ENCODE results near the gene APOA1.

DNA sequence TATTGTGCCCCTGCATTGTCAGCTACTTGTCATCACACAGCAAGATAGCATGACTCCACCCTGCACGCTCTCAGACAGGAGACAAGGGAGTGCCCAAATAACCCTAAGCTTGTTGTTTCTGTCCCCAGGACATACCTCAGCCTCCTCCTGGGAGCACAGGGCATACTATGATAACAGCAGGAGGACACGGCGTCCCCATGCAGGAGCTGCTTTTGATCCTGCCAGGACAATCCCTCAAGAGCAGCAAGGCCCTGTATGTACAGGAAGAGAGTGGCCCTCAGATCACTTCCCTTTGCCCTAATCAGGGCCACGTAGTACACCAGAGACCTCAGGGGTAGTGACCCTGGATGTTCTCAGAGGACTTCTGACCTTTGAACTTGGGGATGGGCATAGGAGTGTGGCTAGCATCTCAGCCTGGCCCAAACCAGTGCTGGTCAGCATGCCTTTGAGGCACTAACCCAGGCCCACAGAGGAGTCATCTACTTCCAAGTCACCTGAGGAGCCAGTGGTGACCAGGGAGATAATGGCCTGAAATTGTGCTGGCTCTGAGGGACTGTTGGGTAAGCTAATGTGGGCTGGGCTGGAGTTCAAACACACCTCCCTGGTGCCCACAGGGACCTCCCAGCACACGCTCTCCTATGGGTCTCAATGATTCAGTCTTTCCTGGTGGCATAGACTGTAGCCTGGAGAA lies 23.5 kb downstream of the APOA1 start:
- TF ChIP-seq, protein P1, sequence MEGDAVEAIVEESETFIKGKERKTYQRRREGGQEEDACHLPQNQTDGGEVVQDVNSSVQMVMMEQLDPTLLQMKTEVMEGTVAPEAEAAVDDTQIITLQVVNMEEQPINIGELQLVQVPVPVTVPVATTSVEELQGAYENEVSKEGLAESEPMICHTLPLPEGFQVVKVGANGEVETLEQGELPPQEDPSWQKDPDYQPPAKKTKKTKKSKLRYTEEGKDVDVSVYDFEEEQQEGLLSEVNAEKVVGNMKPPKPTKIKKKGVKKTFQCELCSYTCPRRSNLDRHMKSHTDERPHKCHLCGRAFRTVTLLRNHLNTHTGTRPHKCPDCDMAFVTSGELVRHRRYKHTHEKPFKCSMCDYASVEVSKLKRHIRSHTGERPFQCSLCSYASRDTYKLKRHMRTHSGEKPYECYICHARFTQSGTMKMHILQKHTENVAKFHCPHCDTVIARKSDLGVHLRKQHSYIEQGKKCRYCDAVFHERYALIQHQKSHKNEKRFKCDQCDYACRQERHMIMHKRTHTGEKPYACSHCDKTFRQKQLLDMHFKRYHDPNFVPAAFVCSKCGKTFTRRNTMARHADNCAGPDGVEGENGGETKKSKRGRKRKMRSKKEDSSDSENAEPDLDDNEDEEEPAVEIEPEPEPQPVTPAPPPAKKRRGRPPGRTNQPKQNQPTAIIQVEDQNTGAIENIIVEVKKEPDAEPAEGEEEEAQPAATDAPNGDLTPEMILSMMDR (IDR thresholded peaks at IDR 0.05; ENCODE audit: insufficient read depth, low read length, poor library complexity, severe bottlenecking), result no peak
- TF ChIP-seq EZH2phosphoT487 (conservative IDR thresholded peaks at IDR 0.05; ENCODE audit: low read length), result no peak
